Endothelial cell of umbilical vein (primary cell): Measurements from ENCODE around the gene LDLRAD3. TPM values are rescaled to one million over a fixed set of nuclear protein-coding genes. Genes with fewer than 3 reads are reported as not detected.

Experiments used
- BruUV-seq: library from RNA; stranded (reverse); fragments of 400-500 nt; replicated peaks from 2 replicates; lab custom pipeline; 2021; lab: Mats Ljungman, UMichigan
- CTCF ChIA-PET: fragments of 300-600, 350-600 bp; sonication (Branson Sonifier 250); formaldehyde crosslinking; loops from one replicate; lab custom pipeline; 2021; ENCODE audit warnings: antibody characterized with exemption, inconsistent platforms; lab: Charles Lee
- POLR2A ChIA-PET: fragments of 300-600, 350-600 bp; sonication (Branson Sonifier 250); formaldehyde crosslinking; loops from one replicate; lab custom pipeline; 2021; ENCODE audit warnings: antibody characterized with exemption, inconsistent platforms; lab: Charles Lee
- DNase-seq: peaks from one replicate; pipeline ENCODE4 v3.0.0-alpha.2; 2011; ENCODE audit warnings: low read depth, low spot score
- FAIRE-seq: peaks from 2 replicates; lab custom pipeline; 2011; peaks lifted over from hg19 to GRCh38; lab: Jason Lieb, UNC
- H2AFZ ChIP-seq: 2 replicates; pipeline ENCODE4 v1.6.0; 2012; ENCODE audit warnings: low read depth, low read length, control low read depth, inconsistent platforms
- H3K27ac ChIP-seq: 2 replicates; pipeline ENCODE4 v1.5.1; 2011; ENCODE audit warnings: low read depth, mild to moderate bottlenecking, control low read depth, low read length, moderate library complexity; ENCODE audit not compliant: insufficient read depth
- H3K27me3 ChIP-seq, 2 experiments: 2 replicates each; pipeline versions ENCODE4 v1.6.0 to v1.6.1; 2011; ENCODE audit warnings: low read length in 2 of 2, mixed read lengths in 1 of 2; ENCODE audit not compliant: control insufficient read depth in 2 of 2, insufficient read depth in 2 of 2
- H3K36me3 ChIP-seq, 2 experiments: 2 replicates in 1 of 2; 3 replicates in 1 of 2; pipeline ENCODE4 v1.5.1; 2011; ENCODE audit warnings: low read length in 2 of 2, mild to moderate bottlenecking in 1 of 2, moderate library complexity in 1 of 2; ENCODE audit not compliant: control insufficient read depth in 2 of 2, insufficient read depth in 2 of 2; ENCODE audit errors: extremely low read depth in 1 of 2
- H3K4me1 ChIP-seq: 3 replicates; pipeline ENCODE4 v1.5.1; 2011; ENCODE audit warnings: mild to moderate bottlenecking, low read length; ENCODE audit not compliant: control insufficient read depth, insufficient read depth; ENCODE audit errors: extremely low read depth
- H3K4me2 ChIP-seq: 2 replicates; pipeline ENCODE4 v1.6.1; 2011; ENCODE audit warnings: low read length, control low read depth, mixed read lengths; ENCODE audit not compliant: insufficient read depth
- H3K4me3 ChIP-seq, 3 experiments: fragments of 200-600 bp in 1 of 3; sonication (generic), shearing (Covaris generic) in 1 of 3; replicated peaks in 1 of 3; 2 replicates each; pipeline ENCODE4 v1.5.1; 2011 to 2016; ENCODE audit warnings: control low read depth in 3 of 3, low read length in 3 of 3, mild to moderate bottlenecking in 2 of 3, inconsistent platforms in 1 of 3, low read depth in 1 of 3, moderate library complexity in 1 of 3; ENCODE audit not compliant: insufficient read depth in 1 of 3
- H3K79me2 ChIP-seq: 2 replicates; pipeline ENCODE4 v1.6.0; 2012; ENCODE audit warnings: low read length, inconsistent platforms; ENCODE audit not compliant: control insufficient read depth, insufficient read depth
- H3K9ac ChIP-seq: replicated peaks from 2 replicates; pipeline ENCODE3; 2011; ENCODE audit warnings: low read length, control low read depth; ENCODE audit not compliant: insufficient read depth; ENCODE audit errors: extremely low read depth
- H3K9me1 ChIP-seq: replicated peaks from 3 replicates; pipeline ENCODE4 v1.6.0; 2011; ENCODE audit warnings: mild to moderate bottlenecking, low read length; ENCODE audit not compliant: control insufficient read depth, insufficient read depth; ENCODE audit errors: extremely low read depth
- H3K9me3 ChIP-seq: replicated peaks from 2 replicates; pipeline ENCODE4 v1.5.1; 2012; ENCODE audit warnings: low read length, inconsistent platforms; ENCODE audit not compliant: control insufficient read depth, insufficient read depth
- H4K20me1 ChIP-seq: replicated peaks from 2 replicates; pipeline ENCODE3; 2011; ENCODE audit warnings: mild to moderate bottlenecking, low read length; ENCODE audit not compliant: control insufficient read depth, insufficient read depth; ENCODE audit errors: extremely low read depth
- EZH2 ChIP-seq: IDR thresholded peaks from 2 replicates; pipeline ENCODE4 v1.6.1; 2012; ENCODE audit warnings: borderline replicate concordance, low read depth, mild to moderate bottlenecking, moderate library complexity, low read length, inconsistent platforms; ENCODE audit not compliant: severe bottlenecking
- FOS ChIP-seq: IDR thresholded peaks from 2 replicates; pipeline ENCODE4 v1.6.1; 2011; ENCODE audit warnings: mild to moderate bottlenecking, low read length, moderate library complexity, borderline replicate concordance; ENCODE audit not compliant: insufficient read depth
- GATA2 ChIP-seq: IDR thresholded peaks from 2 replicates; pipeline ENCODE4 v1.7.0; 2011; ENCODE audit warnings: low read depth, mild to moderate bottlenecking, moderate library complexity, mixed read lengths, low read length; ENCODE audit not compliant: insufficient read length, insufficient read depth
- JUN ChIP-seq: IDR thresholded peaks from 2 replicates; pipeline ENCODE4 v1.6.1; 2011; ENCODE audit warnings: borderline replicate concordance, low read depth; ENCODE audit not compliant: insufficient read length, insufficient read depth
- MYC ChIP-seq: IDR thresholded peaks from one replicate; pipeline ENCODE4 v1.6.1; 2011; ENCODE audit warnings: mild to moderate bottlenecking, low read depth, low read length
- POLR2A ChIP-seq: IDR thresholded peaks from 2 replicates; pipeline ENCODE4 v1.6.1; 2012; ENCODE audit warnings: low read depth, mild to moderate bottlenecking, control low read depth, low read length
- POLR2AphosphoS5 ChIP-seq: IDR thresholded peaks from 2 replicates; pipeline ENCODE4 v1.6.1; 2012; ENCODE audit warnings: low read depth, mild to moderate bottlenecking, control low read depth, low read length, moderate library complexity; ENCODE audit not compliant: insufficient read depth
- dilution Hi-C: fragments of 300-500 bp; cut with MboI; formaldehyde crosslinking; loops from one replicate; pipeline ENCODE4 v1.15.0; 2019; ENCODE audit warnings: low sequenced_read_pairs; ENCODE audit not compliant: extremely low pct_ligation_motif_present
- intact Hi-C: fragments of 100-400 bp; cut with micrococcal nuclease; formaldehyde crosslinking; loops from one replicate; pipeline ENCODE4 v1.10.0; 2022
- polyA plus RNA-seq, 4 experiments: library from polyadenylated mRNA; depleted of rRNA in 3 of 4; stranded (reverse) in 3 of 4; unstranded in 1 of 4; fragments of >200 nt; gene quantifications; 2 replicates each; pipeline versions ENCODE4 v1.2.1 to v1.2.3, GENCODE V29; 2011 to 2012; ENCODE audit warnings: missing spikeins in 1 of 4
- total RNA-seq: library from RNA; stranded (reverse); gene quantifications from 2 replicates; pipeline ENCODE4 v1.2.3, GENCODE V29; 2021
- TF ChIP-seq, protein P1 (sequence below), 2 donors: IDR thresholded peaks; 1 replicate in 1 of 2; 2 replicates in 1 of 2; pipeline ENCODE4 v1.5.1; 2011; ENCODE audit warnings: low read length in 2 of 2, mild to moderate bottlenecking in 2 of 2, moderate library complexity in 2 of 2, control low read depth in 1 of 2, inconsistent platforms in 1 of 2, low read depth in 1 of 2; ENCODE audit not compliant: insufficient read depth in 1 of 2; ENCODE audit errors: extremely low read depth in 1 of 2
- TF ChIP-seq, protein P2 (sequence below): IDR thresholded peaks from 2 replicates; pipeline ENCODE4 v1.6.1; 2011; ENCODE audit not compliant: insufficient read depth, insufficient read length

Gene LDLRAD3
- total and polyA plus RNA-seq, 2 donors (not counting 3 experiments of a cell fraction or from before 2014, with no cell fraction given) = 17.9 to 25.1 TPM

DNA sequence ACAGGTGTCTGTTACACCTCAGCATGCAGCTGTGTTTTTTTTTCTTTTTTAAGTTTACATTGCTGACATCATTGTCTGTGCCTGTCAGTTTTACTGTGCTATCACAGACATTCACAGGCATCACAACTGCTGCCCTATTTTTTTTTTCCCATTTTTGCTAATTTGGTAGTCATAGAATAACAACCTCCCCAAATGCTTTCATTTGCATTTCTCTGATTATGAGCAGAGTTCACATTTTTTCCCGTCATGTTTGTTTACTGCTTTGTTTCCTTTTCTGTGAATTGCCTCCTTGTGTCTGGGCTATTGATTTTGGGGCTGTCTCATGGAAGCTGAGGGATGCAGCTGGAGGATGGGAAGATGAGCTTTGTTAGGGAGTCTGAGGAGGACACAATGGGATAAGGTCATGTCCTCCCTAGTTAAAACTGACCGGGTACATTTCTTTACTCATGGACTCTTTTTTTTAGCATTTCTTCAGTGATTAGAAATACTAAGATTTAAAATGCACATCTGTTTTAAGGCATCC is 155.1 kb downstream of the LDLRAD3 start:
- Histone ChIP-seq H3K9me1 (no peaks in the 10 kb centered on the region), H3K9ac (no peak overlapping the region), H3K9me3 (no peaks in the 10 kb centered on the region), H3K4me2 (no peak overlapping the region), H3K36me3 (no peaks in the 10 kb centered on the region), H2AFZ (no peak overlapping the region), H3K27ac (no peak overlapping the region), H3K27me3 (no peaks in the 10 kb centered on the region), H3K79me2 (no peaks in the 10 kb centered on the region), H3K4me1 (no peaks in the 10 kb centered on the region), H4K20me1 (no peaks in the 10 kb centered on the region), H3K4me3 (no peak overlapping the region)
- dilution Hi-C loops (no loop called here), intact Hi-C loops (no loop called here)
- CTCF ChIA-PET = interaction anchor here (0.7 to 1.9 kb wide), 8 partner anchors 10 to 277 kb away, joined by 3 to 7 read pairs (median 4); no protein-coding TSS in a partner anchor
- BruUV-seq = no TSS peak
- TF ChIP-seq MYC (no peak), FOS (no peak), POLR2AphosphoS5 (no peak), GATA2 (no peak), JUN (no peak), EZH2 (no peak), POLR2A (no peak)
- TF ChIP-seq, protein P1, sequence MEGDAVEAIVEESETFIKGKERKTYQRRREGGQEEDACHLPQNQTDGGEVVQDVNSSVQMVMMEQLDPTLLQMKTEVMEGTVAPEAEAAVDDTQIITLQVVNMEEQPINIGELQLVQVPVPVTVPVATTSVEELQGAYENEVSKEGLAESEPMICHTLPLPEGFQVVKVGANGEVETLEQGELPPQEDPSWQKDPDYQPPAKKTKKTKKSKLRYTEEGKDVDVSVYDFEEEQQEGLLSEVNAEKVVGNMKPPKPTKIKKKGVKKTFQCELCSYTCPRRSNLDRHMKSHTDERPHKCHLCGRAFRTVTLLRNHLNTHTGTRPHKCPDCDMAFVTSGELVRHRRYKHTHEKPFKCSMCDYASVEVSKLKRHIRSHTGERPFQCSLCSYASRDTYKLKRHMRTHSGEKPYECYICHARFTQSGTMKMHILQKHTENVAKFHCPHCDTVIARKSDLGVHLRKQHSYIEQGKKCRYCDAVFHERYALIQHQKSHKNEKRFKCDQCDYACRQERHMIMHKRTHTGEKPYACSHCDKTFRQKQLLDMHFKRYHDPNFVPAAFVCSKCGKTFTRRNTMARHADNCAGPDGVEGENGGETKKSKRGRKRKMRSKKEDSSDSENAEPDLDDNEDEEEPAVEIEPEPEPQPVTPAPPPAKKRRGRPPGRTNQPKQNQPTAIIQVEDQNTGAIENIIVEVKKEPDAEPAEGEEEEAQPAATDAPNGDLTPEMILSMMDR (IDR thresholded peaks at IDR 0.05; ENCODE audit: extremely low read depth in 1 of 2, insufficient read depth in 1 of 2, low read depth in 1 of 2, low read length in 2 of 2) = no peak
- TF ChIP-seq, protein P2, sequence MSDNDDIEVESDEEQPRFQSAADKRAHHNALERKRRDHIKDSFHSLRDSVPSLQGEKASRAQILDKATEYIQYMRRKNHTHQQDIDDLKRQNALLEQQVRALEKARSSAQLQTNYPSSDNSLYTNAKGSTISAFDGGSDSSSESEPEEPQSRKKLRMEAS = no peak
- POLR2A ChIA-PET = no interaction called here
- DNase-seq (no peak), FAIRE-seq (no peak)
